ENCODE data around the gene PACC1.

PACC1 gene

GRCh38 chr1:212437179-212437798 lies 22.6 kb upstream of the PACC1 start:
- DNase-seq, result no peak

GRCh38 chr1:212434992-212435391 lies 20.3 kb upstream of the PACC1 start:
- DNase-seq, result no peak

- no peak for DNase-seq
These were observed 19.1 kb upstream of the PACC1 start for GRCh38 chr1:212433577-212434462.

- peak; percentile 92 for DNase-seq
These were observed 18.2 kb upstream of the PACC1 start, which contains the start of gene NENF for GRCh38 chr1:212432661-212433576. TSS of gene NENF (plus strand) at chr1:212432920. CDS start at chr1:212432944, 24 bp downstream.

- DNase-seq, result no peak
These were observed 17.6 kb upstream of the PACC1 start for GRCh38 chr1:212432272-212432660.

GRCh38 chr1:212431644-212432043 lies 17.0 kb upstream of the PACC1 start:
- DNase-seq, result no peak

GRCh38 chr1:212430955-212431394 lies 16.3 kb upstream of the PACC1 start:
- no peak for DNase-seq

GRCh38 chr1:212430416-212430815 lies 15.7 kb upstream of the PACC1 start:
- no peak for DNase-seq

GRCh38 chr1:212428496-212428895 lies 13.8 kb upstream of the PACC1 start:
- no peak for DNase-seq

GRCh38 chr1:212423879-212424278 lies 9.2 kb upstream of the PACC1 start:
- no peak for DNase-seq

- no peak for DNase-seq
These were observed 6.5 kb upstream of the PACC1 start for GRCh38 chr1:212421165-212421564.

GRCh38 chr1:212415107-212415841 lies 588 bp upstream of the PACC1 start:
- peak; percentile 21 for DNase-seq

- DNase-seq, result no peak
These were observed 771 bp downstream of the PACC1 start for GRCh38 chr1:212413902-212414327.

- no peak for DNase-seq
These were observed 2.3 kb downstream of the PACC1 start for GRCh38 chr1:212412374-212412773.

GRCh38 chr1:212410231-212410820 lies 4.4 kb downstream of the PACC1 start:
- no peak for DNase-seq

- DNase-seq, result no peak
These were observed 11.9 kb downstream of the PACC1 start for GRCh38 chr1:212402666-212403321.

- no peak for DNase-seq
These were observed 12.7 kb downstream of the PACC1 start for GRCh38 chr1:212401838-212402582.

- DNase-seq, result no peak
These were observed 13.6 kb downstream of the PACC1 start for GRCh38 chr1:212401042-212401441.

GRCh38 chr1:212397171-212397570 lies 17.5 kb downstream of the PACC1 start:
- no peak for DNase-seq

- DNase-seq, result no peak
These were observed 18.0 kb downstream of the PACC1 start for GRCh38 chr1:212396638-212397037.
